Stimulated activated CD8-positive, alpha-beta memory T cell treated with anti-CD3 and anti-CD28 coated beads, Interleukin-12 subunit alpha, Interleukin-12 subunit beta, amount 100 ng/mL, for 24 hours (primary cell): ENCODE measurements around the gene MYO1H.
"Not testable (repeated sequence)": the region's sequence is repeated elsewhere in the genome, so short reads cannot be mapped to it uniquely, and the experiment has no call there.

Experiments used
- DNase-seq: peaks from one replicate; pipeline ENCODE4 v3.0.0-alpha.2; 2020; ENCODE audit errors: extremely low read depth

MYO1H gene, protein sequence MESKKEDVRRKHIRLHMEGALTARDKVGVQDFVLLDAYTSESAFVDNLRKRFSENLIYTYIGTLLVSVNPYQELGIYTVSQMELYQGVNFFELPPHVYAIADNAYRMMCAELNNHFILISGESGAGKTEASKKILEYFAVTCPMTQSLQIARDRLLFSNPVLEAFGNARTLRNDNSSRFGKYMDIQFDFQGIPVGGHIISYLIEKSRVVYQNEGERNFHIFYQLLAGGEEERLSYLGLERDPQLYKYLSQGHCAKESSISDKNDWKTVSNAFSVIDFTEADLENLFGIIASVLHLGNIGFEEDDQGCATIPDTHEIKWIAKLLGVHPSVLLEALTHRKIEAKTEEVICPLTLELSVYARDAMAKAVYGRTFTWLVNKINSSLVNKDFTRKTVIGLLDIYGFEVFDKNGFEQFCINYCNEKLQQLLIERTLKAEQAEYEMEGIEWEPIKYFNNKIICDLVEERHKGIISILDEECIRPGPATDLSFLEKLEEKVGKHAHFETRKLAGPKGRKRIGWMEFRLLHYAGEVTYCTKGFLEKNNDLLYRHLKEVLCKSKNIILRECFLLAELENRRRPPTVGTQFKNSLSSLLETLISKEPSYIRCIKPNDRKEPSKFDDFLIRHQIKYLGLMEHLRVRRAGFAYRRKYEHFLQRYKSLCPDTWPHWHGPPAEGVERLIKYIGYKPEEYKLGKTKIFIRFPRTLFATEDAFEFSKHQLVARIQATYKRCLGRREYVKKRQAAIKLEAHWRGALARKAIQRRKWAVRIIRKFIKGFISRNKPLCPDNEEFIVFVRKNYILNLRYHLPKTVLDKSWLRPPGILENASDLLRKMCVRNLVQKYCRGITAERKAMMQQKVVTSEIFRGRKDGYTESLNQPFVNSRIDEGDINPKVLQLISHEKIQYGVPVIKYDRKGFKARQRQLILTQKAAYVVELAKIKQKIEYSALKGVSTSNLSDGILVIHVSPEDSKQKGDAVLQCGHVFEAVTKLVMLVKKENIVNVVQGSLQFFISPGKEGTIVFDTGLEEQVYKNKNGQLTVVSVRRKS

GRCh38 chr12:109347589-109347988 is at the start of gene MYO1H:
TSS of gene MYO1H (plus strand) at chr12:109347900. CDS start at chr12:109347961, 61 bp downstream.
- DNase-seq = no peak

DNA sequence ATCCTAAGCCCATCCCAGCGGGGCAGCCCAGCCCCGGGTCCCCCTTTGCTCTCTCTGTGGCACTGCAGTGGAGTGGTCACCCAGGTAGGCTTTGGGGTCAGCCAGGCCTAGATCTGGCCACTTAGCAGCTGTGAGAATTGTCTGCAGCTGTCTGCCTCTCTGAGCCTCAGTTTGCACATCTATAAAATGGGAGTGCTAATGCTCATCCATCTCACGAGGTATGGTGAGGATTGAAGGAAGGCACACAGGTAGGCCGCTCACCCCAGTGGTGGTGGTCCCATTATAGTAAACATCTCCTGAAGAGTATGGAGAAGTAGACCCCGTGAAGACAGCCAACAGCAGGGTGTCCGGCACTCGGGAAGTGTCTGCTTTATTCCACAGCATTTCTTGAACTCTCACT is 47.9 kb upstream of the MYO1H start:
- no peak for DNase-seq

GRCh38 chr12:109301643-109302168 is 46.0 kb upstream of the MYO1H start:
- DNase-seq = no peak

GRCh38 chr12:109302358-109302757 is 45.3 kb upstream of the MYO1H start:
- no peak for DNase-seq

DNA sequence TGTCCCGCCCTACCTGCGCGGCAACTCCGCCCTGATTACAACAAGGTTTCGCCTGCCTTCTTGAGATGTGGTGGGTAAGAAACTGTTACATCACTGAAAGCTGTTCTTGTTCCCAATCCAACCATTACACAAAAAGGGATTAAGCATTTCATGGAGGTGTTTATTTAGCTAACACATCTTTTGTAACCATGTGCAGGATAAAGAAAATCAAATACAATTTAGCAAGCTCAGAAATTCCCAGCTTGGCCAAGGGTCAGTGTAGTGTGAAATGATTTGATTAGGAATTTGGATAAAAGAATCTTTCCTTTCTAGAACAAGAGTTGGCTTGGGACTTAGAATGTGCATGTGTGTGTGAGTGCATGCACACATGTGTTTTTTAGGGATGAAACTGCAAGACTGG is 44.9 kb upstream of the MYO1H start:
- no peak for DNase-seq

GRCh38 chr12:109304485-109304884 is 43.2 kb upstream of the MYO1H start:
- DNase-seq = no peak

GRCh38 chr12:109305547-109305946 is 42.2 kb upstream of the MYO1H start:
- DNase-seq = no peak

GRCh38 chr12:109307051-109307450 is 40.6 kb upstream of the MYO1H start:
- DNase-seq = no peak

DNA sequence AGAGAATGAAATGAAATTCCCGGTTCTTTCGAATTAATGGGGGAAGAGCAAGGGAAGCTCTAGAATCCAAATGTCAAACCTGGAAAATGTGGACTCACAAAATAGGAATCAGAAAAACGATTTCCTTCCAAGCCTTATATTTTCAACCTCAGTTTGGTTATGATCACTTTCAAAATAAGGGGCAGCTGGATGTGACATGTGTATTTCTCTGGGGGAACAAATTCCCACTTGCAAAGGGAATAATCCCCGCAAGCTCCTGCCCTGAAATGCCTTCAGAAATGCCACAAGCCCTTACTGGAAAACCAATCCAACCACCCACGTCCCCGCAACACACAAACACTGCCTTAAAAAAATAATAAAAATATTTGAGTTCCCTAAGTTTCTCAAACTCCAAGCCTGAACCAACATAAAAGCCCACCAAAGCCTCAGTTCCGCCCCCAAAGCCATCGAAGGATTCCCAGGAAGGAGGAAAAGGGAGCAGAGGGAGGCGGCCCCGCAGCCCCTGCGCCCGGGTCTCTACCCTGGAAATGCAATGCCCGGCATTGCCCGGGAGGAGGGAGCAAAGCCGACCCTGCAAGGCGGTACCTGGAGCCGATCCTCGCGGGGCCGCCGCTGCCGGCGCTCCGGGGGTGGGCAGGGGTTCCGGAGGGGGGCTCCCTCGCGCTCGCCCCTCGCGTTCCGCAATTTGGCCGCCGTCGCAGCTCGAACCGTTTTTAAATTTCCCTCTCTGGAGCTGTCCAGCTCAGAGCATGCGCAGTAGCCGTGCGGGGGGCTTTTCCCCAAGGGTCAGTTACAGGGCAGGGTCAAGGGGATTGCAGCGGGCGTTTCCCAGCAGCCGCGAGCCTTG is 38.9 kb upstream of the MYO1H start, which contains the start of gene FOXN4:
Gene FOXN4, minus strand, starts transcription at position 751 of the 847 bp plus-strand sequence. CDS start 963 bp downstream, outside the sequence.
- DNase-seq = no peak

- no peak for DNase-seq
These were observed 38.1 kb upstream of the MYO1H start for GRCh38 chr12:109309381-109310246.

- DNase-seq = no peak
These were observed 37.2 kb upstream of the MYO1H start for GRCh38 chr12:109310247-109311125.

DNA sequence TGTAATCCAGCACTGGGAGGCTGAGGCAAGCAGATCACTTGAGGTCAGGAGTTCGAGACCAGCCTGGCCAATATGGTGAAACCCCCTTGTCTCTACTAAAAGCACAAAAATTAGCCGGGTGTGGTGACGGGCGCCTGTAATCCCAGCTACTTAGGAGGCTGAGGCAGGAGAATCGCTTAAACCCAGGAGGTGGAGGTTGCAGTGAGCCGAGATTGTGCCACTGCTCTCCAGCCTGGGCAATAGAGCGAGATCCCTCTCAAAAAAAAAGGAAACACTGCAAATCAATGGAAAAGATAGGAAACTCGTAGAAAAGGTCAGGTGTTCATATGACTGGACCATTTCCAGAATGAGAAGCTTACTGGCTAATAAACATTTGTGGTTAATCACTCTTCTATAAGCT is 26.4 kb upstream of the MYO1H start:
- not testable (repeated sequence) for DNase-seq

DNA sequence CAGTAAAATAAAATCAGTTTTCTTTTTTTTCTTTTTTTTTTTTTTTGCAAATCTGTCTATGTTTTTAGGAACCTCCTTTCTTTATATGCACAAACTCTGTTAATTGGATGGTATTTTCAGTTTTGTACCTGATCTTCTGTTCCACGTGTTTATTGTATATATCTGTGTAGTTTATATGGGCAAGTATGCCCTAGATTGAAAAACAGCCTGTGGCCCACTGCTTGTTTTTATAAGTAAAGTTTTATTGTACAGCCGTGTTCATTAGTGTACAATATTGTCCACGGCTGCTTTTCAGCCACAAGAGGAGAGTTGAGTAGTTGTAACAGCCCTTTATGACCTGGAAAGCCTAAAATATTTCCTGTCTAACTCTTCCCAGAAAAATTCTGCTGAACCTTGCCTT is 18.7 kb upstream of the MYO1H start:
- no peak for DNase-seq

DNA sequence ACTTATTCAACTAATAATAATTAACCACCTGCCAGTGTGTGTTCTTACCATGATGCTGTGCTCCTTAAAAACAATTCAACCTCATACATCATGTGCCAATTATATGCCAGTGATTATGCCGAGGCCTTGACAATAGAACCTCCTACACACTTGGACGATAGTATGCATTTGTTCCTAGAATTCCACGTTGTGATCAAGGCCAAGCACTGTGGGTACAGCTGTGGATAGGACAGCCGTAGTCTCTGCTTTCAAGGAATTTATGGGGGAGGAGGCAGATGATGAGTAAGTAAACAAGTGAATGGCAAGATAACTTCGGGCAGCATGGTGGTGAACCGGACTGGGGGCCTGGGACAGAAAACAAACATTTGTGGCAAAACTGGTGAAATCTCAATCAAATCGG is 18.0 kb upstream of the MYO1H start:
- DNase-seq = no peak

GRCh38 chr12:109330282-109331230 is 17.1 kb upstream of the MYO1H start:
- no peak for DNase-seq

GRCh38 chr12:109331301-109331952 is 16.3 kb upstream of the MYO1H start:
- DNase-seq = no peak

DNA sequence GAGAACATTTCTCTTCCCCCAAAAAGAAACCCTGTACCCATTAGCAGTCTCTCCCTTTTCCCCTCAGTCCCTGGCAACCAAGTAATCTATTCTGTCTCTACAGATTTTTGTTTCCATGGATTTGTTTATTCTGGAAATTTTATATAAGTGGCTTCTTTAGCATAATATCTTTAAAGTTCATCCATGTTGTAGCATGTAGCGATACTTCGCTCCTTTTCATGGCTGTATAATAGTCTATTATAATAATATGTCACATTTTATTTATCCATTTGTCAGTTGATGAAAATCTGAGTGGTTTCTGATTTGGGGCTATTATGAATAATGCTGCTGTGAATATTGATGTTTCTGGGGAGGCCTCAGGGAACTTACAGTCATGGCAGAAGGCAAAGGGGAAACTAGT is 12.8 kb upstream of the MYO1H start:
- no peak for DNase-seq

DNA sequence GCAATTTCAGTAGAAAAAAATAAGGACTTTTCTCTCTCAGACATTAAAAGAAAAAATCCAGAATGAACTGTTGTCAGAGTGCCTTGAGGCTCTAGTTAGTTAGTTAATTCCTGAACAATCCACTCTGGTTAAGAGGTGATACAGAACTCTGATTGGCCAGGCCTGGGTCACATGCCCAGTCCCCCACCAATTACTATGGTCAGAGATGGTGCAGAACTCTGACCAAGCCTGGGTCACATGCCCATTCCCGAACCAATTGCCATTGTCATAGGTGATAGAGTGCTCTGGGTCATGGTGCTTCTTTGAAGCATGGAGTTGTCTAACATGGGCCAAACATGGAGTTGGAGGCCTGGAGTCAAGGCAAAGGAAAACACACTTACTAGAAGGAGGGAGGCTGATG is 11.1 kb upstream of the MYO1H start:
- DNase-seq = no peak
